HG03280 (cell line): ENCODE measurements around the gene KBTBD13.

Source experiments
- ATAC-seq: cut with Tn5 transposase; IDR thresholded peaks from one replicate; pipeline ENCODE4 v1.9.1; 2021; ENCODE audit warnings: mild to moderate bottlenecking, moderate library complexity; ENCODE audit not compliant: unreplicated experiment

Gene KBTBD13

DNA sequence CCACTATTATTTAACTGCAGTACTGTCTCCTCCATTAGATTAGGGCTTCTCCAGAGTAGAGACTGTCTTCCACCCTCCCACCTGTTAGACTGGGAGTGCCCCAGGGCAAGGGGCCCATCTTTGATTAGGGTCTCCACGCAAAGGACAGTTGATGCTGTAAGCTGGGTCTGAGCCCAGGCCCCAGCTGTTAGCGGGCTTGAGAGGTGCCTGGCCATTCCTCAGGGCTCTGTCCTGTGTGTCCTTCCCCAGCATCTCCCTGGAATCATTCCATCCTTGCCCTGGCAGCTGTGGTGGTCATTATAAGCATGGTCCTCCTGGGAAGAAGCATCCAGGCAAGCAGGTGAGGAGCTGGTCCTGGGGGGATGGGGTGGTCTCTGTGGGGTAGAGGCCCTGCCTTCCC, 25.3 kb upstream of the KBTBD13 start:
- no peak for ATAC-seq

DNA sequence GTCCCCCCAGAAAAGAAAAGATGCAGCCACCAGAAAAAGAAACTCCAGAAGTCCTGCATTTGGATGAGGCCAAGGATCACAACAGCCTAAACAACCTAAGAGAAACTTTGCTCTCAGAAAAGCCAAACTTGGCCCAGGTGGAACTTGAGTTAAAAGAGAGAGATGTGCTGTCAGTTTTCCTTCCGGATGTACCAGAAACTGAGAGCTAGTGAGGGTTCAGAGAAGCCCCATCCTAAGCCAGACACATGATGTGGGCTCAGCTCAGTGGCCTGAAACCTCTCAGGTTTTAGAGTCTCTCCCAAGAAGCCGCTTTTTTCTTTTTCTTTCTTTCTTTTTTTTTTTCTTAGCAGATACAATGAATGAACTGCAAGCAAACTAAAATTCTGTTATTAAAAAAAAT, 23.6 kb upstream of the KBTBD13 start:
- ATAC-seq: no peak

DNA sequence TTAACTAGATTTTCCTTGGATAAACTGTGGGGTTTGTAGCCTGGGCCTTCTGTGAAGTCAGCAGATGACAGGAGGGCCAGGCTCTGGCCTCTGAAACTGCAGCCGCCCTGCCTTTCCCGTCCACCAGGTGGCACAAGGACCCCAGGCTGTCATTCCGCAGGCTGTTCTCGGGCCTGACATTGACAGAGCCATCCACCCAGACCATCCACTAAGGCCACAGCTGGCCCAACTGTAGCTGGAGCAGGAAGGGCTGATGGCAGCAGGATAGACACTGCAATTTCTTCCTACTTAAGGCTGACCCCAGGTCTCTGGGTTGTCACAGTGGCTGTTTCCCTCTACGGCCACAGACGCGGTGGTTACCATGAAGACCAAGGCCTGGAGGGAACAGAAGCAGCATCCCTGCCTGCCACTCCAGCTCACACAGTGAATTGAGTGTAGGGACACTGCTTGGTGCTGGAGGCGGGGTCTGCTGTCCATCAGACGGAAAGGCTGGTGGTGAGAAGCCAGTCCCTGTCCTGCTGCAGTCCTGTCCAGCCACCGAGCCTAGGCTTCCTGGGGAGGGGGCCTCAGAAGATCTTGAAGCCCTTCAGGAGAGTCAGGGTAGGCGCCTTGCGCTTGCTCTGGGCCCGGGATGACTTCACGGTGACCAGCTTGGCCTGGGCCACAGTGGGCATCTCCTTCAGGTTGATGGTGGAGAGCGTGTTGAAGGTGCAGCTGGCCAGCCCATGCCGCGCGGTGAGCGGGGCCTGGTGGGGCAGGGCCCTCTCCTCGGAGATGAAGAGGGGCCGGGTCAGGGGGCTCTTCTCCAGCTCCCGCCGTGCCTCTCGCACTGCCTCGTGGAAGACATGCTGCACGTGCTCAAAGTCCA, 22.0 kb upstream of the KBTBD13 start:
- ATAC-seq: no peak

DNA sequence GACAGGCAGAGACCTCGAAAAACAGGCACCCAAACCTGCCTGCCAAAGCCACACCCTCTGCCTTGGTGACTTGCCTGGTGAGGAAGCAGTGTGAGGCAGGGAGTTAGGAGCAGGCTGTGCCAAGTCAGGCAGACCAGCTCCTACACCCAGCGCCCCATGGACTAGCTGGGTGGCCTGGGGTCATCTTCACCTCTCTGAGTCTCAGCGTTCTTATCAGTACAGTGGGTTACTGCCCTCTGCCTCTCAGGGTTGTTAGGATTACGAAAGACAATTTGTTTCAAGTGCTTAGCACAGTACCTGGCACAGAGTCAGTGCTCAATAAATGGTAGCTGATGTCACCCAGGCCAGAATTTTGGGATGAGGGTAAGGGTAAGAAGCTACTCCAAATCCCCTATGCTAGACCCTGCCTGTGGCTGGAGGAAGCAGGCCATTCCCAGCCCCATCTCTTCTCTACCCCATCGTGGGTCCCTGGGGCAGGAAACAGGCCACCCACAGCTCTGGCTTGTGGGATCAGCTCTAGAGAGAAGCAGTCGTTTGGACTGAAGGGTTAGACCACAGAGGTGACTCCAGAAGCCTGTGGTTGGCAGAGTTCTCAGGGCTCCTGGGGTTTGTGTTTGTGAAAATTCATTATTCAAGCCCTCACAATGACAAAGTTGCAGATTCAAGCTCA, 21.2 kb upstream of the KBTBD13 start:
- no peak for ATAC-seq

DNA sequence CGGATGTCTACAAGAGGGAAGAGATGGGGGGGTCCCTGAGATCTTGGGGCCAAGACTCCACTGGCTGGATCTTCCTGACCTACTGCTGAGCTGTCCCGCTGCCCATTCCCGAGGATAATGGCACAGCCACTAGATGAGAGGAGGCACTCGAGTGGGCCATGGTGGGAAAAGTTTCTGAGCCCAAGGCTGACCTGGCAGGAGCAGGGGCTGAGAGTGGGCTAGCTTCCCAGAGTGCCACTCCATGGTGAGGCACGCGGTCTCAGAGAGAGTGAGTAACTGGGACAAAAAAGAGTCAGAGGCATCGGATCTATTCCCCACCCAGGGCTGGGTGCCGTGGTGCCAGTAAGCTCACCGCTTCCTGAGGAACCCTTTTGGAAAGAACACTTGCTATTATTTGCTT, 20.4 kb upstream of the KBTBD13 start:
- ATAC-seq: no peak

DNA sequence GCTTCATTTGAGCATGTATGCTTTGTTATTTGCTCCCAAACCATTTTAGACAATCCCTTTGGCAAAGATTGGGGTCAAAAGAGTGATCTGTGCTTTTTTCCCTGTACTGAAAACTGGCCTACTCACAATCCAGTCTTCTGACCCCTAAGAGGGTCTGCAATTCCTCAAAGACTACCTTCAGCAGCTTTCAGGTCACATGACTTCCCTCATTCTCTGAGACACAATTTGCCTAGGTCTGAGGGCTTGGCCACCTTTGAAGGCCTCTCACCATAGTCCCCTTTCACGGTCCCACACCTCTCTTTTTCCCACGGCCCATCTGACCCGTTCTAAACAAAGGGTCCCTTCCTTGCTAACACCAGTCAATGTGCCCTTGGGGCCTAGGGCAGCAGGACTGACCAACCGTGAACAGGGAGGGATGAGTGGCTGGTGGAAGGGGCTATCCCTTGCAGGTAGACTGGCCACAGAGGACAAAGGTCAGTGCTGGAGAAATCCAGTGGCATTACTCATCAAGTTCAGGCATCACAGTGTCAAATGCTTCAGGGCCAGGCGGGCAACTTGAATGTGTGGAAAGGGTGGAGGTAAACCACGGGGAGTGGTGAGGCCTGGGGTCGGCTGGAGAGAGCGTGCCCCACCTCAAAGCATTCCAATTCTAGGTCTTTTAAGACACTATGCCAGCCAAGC, 19.5 kb upstream of the KBTBD13 start:
- ATAC-seq: no peak

DNA sequence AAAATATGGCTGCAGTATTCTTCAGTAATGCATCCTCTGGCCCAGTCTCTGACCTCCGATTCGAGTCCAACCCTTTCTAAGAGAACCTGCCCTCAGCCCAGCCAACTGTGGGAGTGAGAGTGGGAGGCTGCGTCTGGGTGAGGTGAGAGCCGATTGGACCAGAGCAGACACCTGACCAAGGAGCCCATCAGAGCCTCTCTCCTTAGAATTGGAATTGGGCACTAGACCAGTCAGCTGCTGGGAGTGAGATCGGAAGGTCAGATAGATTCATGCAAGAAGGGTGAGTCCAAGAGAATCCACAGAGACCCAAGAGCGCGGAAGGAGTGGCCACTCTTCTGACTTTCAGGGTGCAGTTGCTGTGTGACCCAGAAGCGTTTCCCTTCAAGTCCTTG, 19.0 kb upstream of the KBTBD13 start:
- ATAC-seq: no peak

DNA sequence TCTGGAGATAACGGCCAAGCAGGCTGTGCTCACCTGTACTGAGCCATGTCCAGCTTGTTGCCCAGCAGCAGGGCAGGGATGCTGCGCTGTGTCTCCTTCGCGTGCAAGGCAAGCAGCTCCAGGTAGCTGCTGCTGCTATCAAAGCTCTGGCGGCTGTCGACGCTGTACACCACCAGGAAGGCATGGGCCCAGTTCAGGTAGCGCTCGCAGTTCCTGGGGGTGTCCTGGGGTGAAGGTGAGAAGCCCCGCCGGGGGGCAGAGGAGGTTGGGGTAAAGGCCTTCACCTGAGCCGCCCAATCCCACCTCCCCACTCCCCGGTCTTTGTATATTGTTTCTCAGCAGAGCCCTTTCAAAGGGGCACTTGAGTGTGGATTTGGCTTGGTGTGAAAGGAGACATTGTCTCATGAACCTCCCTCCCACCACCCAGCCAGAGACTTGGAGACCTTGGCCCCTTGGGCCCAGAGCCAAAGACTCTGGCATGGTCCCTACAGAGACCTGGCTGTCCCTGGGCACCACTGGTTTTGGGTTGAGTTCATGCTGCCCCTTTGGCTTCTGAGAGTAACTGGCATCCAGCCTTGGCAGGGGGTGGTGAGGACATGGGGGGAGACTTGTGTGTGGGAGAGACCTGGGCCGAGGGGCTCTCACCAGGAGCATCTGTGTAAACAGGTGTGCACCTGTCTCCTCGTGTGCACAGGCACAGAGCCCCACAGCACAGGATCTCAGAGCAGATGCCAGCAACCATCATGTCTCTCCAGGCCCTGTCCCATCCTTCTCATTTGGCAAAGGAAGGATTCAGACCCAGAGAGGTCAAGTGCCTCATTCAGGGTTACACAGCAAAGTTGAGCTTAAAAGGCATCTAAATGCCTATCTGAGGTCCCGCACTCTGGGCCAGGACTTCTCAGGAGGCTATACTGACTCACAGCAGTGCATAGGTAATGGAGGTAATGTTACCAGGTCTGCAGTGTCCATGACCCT, 17.9 kb upstream of the KBTBD13 start:
- no peak for ATAC-seq

DNA sequence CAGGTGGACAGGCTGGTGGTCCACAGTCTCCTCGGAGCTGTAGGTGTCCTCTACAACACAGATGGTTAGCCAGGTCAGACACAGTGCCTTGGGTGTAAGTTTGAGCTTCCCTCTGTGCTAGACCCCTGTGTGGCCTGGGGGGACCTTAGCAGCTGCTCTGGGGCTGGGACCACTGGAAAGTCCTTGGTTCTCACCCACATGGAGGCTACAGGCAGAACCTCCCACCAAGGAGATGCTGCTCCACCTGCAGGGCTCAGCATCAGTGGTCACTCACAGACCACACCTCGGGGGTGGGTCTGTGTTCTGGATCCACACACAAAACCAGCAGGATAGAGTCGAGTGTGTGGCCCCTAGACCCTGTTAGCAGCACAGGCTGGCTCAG, 17.2 kb upstream of the KBTBD13 start:
- no peak for ATAC-seq

DNA sequence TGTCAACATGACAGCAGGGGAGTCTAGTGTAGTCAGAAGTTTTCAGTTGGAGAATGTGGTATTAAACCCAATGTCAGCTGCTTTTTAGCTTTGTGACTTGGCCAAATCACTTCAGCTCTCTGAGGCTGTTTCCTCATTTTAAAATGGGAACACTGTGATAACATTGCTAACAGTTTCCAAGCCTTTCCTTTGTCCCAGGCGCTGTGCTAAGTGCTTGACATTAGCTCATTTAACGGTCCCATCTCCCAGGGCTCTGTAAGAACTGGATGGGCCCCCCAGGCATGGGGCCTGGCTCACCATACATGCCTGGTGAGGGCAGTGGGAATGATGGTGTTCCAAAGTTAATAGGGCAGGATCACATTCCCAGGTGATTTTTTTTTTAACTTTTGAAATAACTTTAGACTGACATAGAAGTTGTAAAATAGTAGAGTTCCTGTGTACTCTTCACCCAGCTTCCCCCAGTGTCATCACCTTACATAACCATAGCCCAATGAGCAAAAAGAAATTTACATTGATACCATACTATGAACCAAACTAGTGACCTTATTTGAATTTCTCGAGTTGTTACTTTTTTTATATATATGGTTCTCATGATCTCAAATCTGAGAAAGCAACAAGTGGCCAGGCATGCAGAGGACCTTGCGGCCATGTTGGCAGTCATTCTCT, 16.5 kb upstream of the KBTBD13 start:
- no peak for ATAC-seq

DNA sequence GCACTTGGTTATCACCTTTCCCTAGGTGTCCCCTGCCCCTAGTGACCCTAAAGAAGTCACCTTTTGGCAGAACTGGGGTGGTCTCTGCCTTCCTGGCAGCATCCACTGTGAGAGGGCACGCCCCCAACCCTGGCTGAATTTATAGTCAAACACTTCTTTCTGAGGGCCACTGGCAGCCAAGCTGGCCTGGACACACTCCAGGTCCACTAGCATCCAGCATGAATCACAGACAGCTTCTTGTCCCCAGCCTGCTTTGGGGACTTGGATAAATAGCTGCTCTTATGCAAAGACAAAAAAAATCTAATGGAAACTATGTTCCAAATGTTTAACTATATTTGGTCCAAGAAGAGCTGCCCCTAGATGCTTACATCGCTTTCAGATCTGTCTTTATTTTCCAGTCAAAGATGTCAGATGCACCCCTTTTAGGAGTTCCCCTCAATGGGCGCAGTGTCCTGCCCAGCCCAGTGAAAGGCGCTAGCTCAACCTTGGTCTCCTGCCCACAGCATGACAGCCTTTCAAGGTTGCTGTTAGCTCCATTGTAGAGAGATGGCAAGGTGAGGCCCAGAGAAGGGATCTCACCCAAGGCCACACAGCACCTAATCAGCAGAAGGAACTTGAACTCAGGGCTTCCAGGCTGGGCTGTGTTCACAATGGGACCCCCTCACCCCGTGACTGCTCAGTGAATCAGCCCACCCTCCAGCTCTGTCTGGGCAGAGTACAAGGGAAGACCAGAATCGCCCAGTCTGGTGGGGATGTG, 15.7 kb upstream of the KBTBD13 start:
- ATAC-seq: no peak

DNA sequence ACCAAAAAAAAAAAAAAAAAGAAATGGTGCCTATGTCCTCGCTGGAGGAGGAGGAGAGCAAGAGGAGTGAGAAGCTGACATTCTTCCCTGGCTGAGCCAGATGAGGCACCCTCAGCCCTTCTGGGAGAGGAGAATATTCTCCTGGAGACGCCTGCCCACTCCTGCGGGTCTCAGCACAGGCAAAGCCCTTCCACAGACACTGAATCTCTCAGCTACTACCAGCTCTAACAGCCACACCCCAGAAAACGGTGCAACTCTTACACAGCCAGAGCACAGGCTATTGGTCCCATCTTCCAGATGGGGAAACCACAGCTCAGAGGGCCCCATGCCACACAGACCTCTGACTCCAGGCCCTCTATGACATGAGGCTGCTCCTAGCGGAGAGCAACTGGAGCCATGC, 14.5 kb upstream of the KBTBD13 start:
- ATAC-seq: no peak

DNA sequence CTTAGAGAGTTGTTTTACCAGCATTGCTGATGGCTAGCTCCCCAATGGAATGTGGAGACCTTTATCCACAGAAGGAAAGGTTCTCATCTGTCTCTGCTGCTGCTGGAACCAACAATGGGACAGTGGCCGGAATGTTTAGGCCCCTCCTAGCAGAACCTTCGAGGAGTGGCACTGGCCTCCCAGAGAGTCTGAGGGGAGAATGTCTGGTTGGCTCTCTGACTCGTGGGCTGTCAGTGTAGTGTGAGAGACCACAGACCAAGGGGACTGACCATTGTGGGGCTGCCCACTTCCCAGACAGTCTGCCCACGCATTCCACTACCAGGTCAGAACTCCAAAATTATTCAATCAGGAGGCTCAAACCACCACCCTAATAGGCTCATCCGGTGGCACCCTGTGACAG, 13.8 kb upstream of the KBTBD13 start:
- no peak for ATAC-seq

DNA sequence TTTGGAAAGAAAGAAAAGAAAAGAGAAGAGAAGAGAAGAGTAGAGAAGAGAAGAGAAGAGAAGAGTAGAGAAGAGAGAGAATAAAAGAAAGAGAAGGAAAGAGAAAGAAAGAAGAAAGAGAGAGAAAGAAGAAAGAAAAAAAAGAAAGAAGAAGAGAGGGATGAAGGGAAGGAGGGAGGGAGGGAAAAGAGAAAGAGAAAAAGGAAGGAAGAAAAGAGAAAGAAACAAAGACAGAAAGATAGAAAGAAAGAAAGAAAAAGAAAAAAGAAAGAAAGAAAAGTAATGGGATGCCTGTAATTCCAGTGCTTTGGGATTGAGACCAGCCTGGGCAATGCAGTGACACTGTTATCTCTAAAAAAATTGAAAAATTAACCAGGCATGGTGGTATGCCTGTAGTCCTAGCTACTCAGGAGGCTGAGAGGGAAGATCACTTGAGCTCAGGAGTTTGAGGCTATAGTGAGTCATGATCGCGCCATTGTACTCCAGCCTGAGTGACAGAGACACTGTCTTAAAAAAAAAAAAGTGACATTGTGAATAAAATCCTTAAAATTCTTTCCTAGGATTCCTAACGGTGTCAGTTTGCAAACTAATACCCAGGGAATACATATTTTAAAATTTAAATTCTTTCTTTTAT, 10.4 kb upstream of the KBTBD13 start:
- no peak for ATAC-seq

DNA sequence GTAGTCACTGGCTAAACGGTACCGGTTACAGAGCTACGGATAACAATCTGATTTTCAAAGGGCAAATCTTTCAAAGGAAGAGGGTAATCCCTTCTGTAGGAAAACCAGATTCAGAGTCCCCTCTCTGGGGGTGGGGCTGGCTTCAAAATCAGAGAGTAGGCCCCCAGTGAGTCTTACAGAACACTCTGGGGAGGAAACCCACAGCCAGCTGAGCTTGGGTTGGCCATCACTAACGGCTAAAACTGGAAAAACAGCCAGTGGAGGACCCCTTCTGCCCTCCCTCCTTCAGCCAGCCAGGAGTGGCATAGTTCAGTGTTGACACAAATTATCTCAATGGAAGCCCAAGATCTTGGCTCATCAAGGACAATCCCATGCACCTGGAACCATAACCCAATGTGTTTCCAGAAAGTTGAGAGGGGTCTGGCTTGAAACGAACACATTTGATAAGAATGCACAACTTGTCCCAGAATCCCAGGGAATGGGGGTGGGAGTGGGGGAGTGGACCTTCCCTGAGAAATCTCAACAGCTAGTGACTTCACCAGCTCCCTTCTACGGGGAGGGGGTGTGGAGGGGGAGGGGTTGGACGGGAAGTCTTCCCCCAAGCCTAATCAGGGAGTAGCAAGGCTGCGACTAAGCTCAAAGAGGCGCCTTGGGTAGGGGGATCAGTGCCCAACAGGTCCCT, 9.8 kb upstream of the KBTBD13 start:
- ATAC-seq: no peak

DNA sequence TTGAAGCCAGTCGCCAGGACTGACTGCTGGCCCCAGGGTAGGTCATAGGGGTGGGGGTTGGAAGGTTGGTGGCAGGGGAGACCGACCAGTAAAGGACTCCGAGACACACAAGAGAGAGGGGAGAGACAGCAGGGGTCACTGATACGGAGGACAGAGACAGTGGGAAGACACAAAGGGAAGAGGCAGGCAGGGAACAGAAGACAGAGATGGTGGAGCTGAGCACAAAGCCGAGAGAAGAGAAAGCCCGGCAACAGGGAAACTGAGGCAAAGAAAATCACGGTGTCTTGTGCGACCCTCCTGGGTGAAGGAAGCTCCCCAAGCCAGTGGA, 9.3 kb upstream of the KBTBD13 start:
- no peak for ATAC-seq

DNA sequence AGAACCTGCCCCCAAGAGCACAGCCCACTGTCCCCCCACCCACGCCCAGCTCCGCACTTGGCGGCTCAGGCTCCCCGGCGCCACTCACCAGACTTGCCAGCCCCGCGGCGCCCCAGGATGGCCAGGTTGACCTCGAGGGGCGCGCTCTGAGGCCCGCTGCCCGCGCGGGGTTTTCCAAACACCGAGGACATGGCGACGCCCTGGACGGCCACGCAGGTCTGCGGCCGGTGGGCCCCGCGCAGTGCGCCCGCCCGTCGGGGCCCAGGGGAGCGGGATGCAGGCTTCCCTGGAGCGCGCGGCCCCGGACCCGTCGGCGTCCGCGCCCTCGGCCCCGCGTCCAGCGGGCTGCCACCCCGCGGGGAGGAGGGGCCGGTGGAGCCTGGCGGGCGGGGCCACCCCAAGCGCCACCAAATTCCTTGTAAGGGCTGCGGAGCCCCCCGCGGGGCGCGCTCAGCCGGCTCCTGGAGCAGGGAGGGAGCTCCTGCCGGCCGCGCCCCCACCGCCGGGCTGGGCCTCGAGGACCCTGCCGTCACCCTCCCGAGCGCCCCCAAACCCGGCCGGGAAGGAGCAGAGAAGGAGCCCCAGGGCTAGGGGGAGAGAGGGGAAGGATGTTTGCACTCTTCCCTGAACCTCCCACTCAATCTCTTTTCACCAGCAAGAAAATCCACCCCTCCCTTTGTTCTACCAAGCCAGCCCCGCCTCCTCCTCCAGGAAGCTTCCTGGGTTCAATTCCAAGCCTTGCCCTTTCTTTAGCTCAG, 8.7 kb upstream of the KBTBD13 start, which contains the start of gene RASL12:
TSS of gene RASL12 (minus strand) at position 347 of the 758 bp plus-strand sequence. CDS start at position 191, 156 bp downstream.
- ATAC-seq: no peak

DNA sequence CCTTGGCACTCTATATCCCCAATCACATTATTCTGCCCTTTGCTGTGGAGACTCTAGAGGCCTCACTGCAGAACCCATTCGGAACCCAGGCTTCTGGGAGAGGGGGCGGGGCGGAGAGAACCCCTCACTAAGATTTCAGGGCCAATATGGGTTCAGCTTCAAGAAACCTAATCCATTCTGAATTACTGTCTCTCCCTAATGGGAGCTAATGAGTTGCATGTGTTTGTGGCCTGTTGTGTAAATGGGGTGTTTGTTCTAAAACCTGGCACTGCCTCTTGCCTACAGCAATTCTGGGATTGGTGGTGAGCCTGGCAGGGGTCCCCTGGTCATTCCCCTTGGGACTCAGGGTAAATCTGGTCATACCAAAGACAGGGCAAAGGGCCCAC, 8.2 kb upstream of the KBTBD13 start:
- ATAC-seq: no peak
